GM06990 (cell line): ENCODE data around the gene ANKH.

Experiments used
- DNase-seq: peaks from one replicate; pipeline ENCODE4 v3.0.0-alpha.2; 2011; ENCODE audit not compliant: insufficient read length; ENCODE audit errors: extremely low read depth
- H3K27me3 ChIP-seq: replicated peaks from 2 replicates; pipeline ENCODE4 v1.6.0; 2011; ENCODE audit warnings: low read length; ENCODE audit not compliant: control insufficient read depth, insufficient read depth
- H3K36me3 ChIP-seq: 2 replicates; pipeline ENCODE4 v1.5.1; 2011; ENCODE audit warnings: low read length; ENCODE audit not compliant: control insufficient read depth, insufficient read depth
- H3K4me3 ChIP-seq: replicated peaks from 2 replicates; pipeline ENCODE4 v1.5.1; 2011; ENCODE audit warnings: low read depth, mild to moderate bottlenecking, control low read depth, low read length
- CTCF ChIP-seq: IDR thresholded peaks from 2 replicates; pipeline ENCODE4 v1.5.1; 2011; ENCODE audit warnings: low read length, control low read depth, mild to moderate bottlenecking, inconsistent platforms; ENCODE audit not compliant: insufficient read depth, poor library complexity, severe bottlenecking

The ANKH gene

GRCh38 chr5:14771972-14772371 lies 99.6 kb downstream of the ANKH start:
- no peaks in the 10 kb centered on the region for H3K36me3 ChIP-seq

GRCh38 chr5:14771189-14771588 lies 100.4 kb downstream of the ANKH start:
- no peaks in the 10 kb centered on the region for H3K36me3 ChIP-seq
- no peak for DNase-seq

More at GRCh38 chr5:14771972-14772371, 99.6 kb downstream of the ANKH start:
- Histone ChIP-seq H3K27me3 (no peaks in the 10 kb centered on the region), H3K4me3 (no peak overlapping the region)
- TF ChIP-seq CTCF = no peak
- DNase-seq = no peak

GRCh38 chr5:14768508-14769365 lies 102.8 kb downstream of the ANKH start:
- no peaks in the 10 kb centered on the region for H3K36me3 ChIP-seq
- DNase-seq = no peak
- TF ChIP-seq CTCF = no peak
- H3K27me3 ChIP-seq = no peaks in the 10 kb centered on the region
- no peak overlapping the region for H3K4me3 ChIP-seq

More at GRCh38 chr5:14771189-14771588, 100.4 kb downstream of the ANKH start:
- Histone ChIP-seq H3K4me3 (no peak overlapping the region), H3K27me3 (no peaks in the 10 kb centered on the region)
- TF ChIP-seq CTCF = no peak

GRCh38 chr5:14767735-14768507 lies 103.7 kb downstream of the ANKH start:
- DNase-seq = no peak
- no peak overlapping the region for H3K4me3 ChIP-seq

GRCh38 chr5:14767053-14767452 lies 104.5 kb downstream of the ANKH start:
- DNase-seq = no peak
- TF ChIP-seq CTCF = no peak
- H3K27me3 ChIP-seq = no peaks in the 10 kb centered on the region
- no peak overlapping the region for H3K4me3 ChIP-seq
- H3K36me3 ChIP-seq = no peaks in the 10 kb centered on the region

More at GRCh38 chr5:14767735-14768507, 103.7 kb downstream of the ANKH start:
- Histone ChIP-seq H3K27me3 (no peaks in the 10 kb centered on the region), H3K36me3 (no peaks in the 10 kb centered on the region)
- TF ChIP-seq CTCF = no peak
